Endothelial cell of umbilical vein (primary cell): ENCODE results near the gene MYOM3. TPM values are rescaled to one million over a fixed set of nuclear protein-coding genes. Genes with fewer than 3 reads are reported as not detected.

ENCODE experiments used
- BruUV-seq: library from RNA; stranded (reverse); fragments of 400-500 nt; replicated peaks from 2 replicates; lab custom pipeline; 2021; lab: Mats Ljungman, UMichigan
- CTCF ChIA-PET: fragments of 300-600, 350-600 bp; sonication (Branson Sonifier 250); formaldehyde crosslinking; loops from one replicate; lab custom pipeline; 2021; ENCODE audit warnings: antibody characterized with exemption, inconsistent platforms; lab: Charles Lee
- POLR2A ChIA-PET: fragments of 300-600, 350-600 bp; sonication (Branson Sonifier 250); formaldehyde crosslinking; loops from one replicate; lab custom pipeline; 2021; ENCODE audit warnings: antibody characterized with exemption, inconsistent platforms; lab: Charles Lee
- DNase-seq: peaks from one replicate; pipeline ENCODE4 v3.0.0-alpha.2; 2011; ENCODE audit warnings: low read depth, low spot score
- FAIRE-seq: peaks from 2 replicates; lab custom pipeline; 2011; peaks lifted over from hg19 to GRCh38; lab: Jason Lieb, UNC
- H2AFZ ChIP-seq: 2 replicates; pipeline ENCODE4 v1.6.0; 2012; ENCODE audit warnings: low read depth, low read length, control low read depth, inconsistent platforms
- H3K27ac ChIP-seq: 2 replicates; pipeline ENCODE4 v1.5.1; 2011; ENCODE audit warnings: low read depth, mild to moderate bottlenecking, control low read depth, low read length, moderate library complexity; ENCODE audit not compliant: insufficient read depth
- H3K27me3 ChIP-seq, 2 experiments: 2 replicates each; pipeline versions ENCODE4 v1.6.0 to v1.6.1; 2011; ENCODE audit warnings: low read length in 2 of 2, mixed read lengths in 1 of 2; ENCODE audit not compliant: control insufficient read depth in 2 of 2, insufficient read depth in 2 of 2
- H3K36me3 ChIP-seq, 2 experiments: 2 replicates in 1 of 2; 3 replicates in 1 of 2; pipeline ENCODE4 v1.5.1; 2011; ENCODE audit warnings: low read length in 2 of 2, mild to moderate bottlenecking in 1 of 2, moderate library complexity in 1 of 2; ENCODE audit not compliant: control insufficient read depth in 2 of 2, insufficient read depth in 2 of 2; ENCODE audit errors: extremely low read depth in 1 of 2
- H3K4me1 ChIP-seq: 3 replicates; pipeline ENCODE4 v1.5.1; 2011; ENCODE audit warnings: mild to moderate bottlenecking, low read length; ENCODE audit not compliant: control insufficient read depth, insufficient read depth; ENCODE audit errors: extremely low read depth
- H3K4me2 ChIP-seq: 2 replicates; pipeline ENCODE4 v1.6.1; 2011; ENCODE audit warnings: low read length, control low read depth, mixed read lengths; ENCODE audit not compliant: insufficient read depth
- H3K4me3 ChIP-seq, 3 experiments: fragments of 200-600 bp in 1 of 3; sonication (generic), shearing (Covaris generic) in 1 of 3; replicated peaks in 1 of 3; 2 replicates each; pipeline ENCODE4 v1.5.1; 2011 to 2016; ENCODE audit warnings: control low read depth in 3 of 3, low read length in 3 of 3, mild to moderate bottlenecking in 2 of 3, inconsistent platforms in 1 of 3, low read depth in 1 of 3, moderate library complexity in 1 of 3; ENCODE audit not compliant: insufficient read depth in 1 of 3
- H3K79me2 ChIP-seq: 2 replicates; pipeline ENCODE4 v1.6.0; 2012; ENCODE audit warnings: low read length, inconsistent platforms; ENCODE audit not compliant: control insufficient read depth, insufficient read depth
- H3K9ac ChIP-seq: replicated peaks from 2 replicates; pipeline ENCODE3; 2011; ENCODE audit warnings: low read length, control low read depth; ENCODE audit not compliant: insufficient read depth; ENCODE audit errors: extremely low read depth
- H3K9me1 ChIP-seq: replicated peaks from 3 replicates; pipeline ENCODE4 v1.6.0; 2011; ENCODE audit warnings: mild to moderate bottlenecking, low read length; ENCODE audit not compliant: control insufficient read depth, insufficient read depth; ENCODE audit errors: extremely low read depth
- H3K9me3 ChIP-seq: replicated peaks from 2 replicates; pipeline ENCODE4 v1.5.1; 2012; ENCODE audit warnings: low read length, inconsistent platforms; ENCODE audit not compliant: control insufficient read depth, insufficient read depth
- H4K20me1 ChIP-seq: replicated peaks from 2 replicates; pipeline ENCODE3; 2011; ENCODE audit warnings: mild to moderate bottlenecking, low read length; ENCODE audit not compliant: control insufficient read depth, insufficient read depth; ENCODE audit errors: extremely low read depth
- CTCF ChIP-seq, 2 donors: IDR thresholded peaks; 1 replicate in 1 of 2; 2 replicates in 1 of 2; pipeline ENCODE4 v1.5.1; 2011; ENCODE audit warnings: low read length in 2 of 2, mild to moderate bottlenecking in 2 of 2, moderate library complexity in 2 of 2, control low read depth in 1 of 2, inconsistent platforms in 1 of 2, low read depth in 1 of 2; ENCODE audit not compliant: insufficient read depth in 1 of 2; ENCODE audit errors: extremely low read depth in 1 of 2
- EZH2 ChIP-seq: IDR thresholded peaks from 2 replicates; pipeline ENCODE4 v1.6.1; 2012; ENCODE audit warnings: borderline replicate concordance, low read depth, mild to moderate bottlenecking, moderate library complexity, low read length, inconsistent platforms; ENCODE audit not compliant: severe bottlenecking
- FOS ChIP-seq: IDR thresholded peaks from 2 replicates; pipeline ENCODE4 v1.6.1; 2011; ENCODE audit warnings: mild to moderate bottlenecking, low read length, moderate library complexity, borderline replicate concordance; ENCODE audit not compliant: insufficient read depth
- GATA2 ChIP-seq: IDR thresholded peaks from 2 replicates; pipeline ENCODE4 v1.7.0; 2011; ENCODE audit warnings: low read depth, mild to moderate bottlenecking, moderate library complexity, mixed read lengths, low read length; ENCODE audit not compliant: insufficient read length, insufficient read depth
- JUN ChIP-seq: IDR thresholded peaks from 2 replicates; pipeline ENCODE4 v1.6.1; 2011; ENCODE audit warnings: borderline replicate concordance, low read depth; ENCODE audit not compliant: insufficient read length, insufficient read depth
- MAX ChIP-seq: IDR thresholded peaks from 2 replicates; pipeline ENCODE4 v1.6.1; 2011; ENCODE audit not compliant: insufficient read depth, insufficient read length
- MYC ChIP-seq: IDR thresholded peaks from one replicate; pipeline ENCODE4 v1.6.1; 2011; ENCODE audit warnings: mild to moderate bottlenecking, low read depth, low read length
- POLR2A ChIP-seq: IDR thresholded peaks from 2 replicates; pipeline ENCODE4 v1.6.1; 2012; ENCODE audit warnings: low read depth, mild to moderate bottlenecking, control low read depth, low read length
- POLR2AphosphoS5 ChIP-seq: IDR thresholded peaks from 2 replicates; pipeline ENCODE4 v1.6.1; 2012; ENCODE audit warnings: low read depth, mild to moderate bottlenecking, control low read depth, low read length, moderate library complexity; ENCODE audit not compliant: insufficient read depth
- dilution Hi-C: fragments of 300-500 bp; cut with MboI; formaldehyde crosslinking; loops from one replicate; pipeline ENCODE4 v1.15.0; 2019; ENCODE audit warnings: low sequenced_read_pairs; ENCODE audit not compliant: extremely low pct_ligation_motif_present
- intact Hi-C: fragments of 100-400 bp; cut with micrococcal nuclease; formaldehyde crosslinking; loops from one replicate; pipeline ENCODE4 v1.10.0; 2022
- polyA plus RNA-seq, 4 experiments: library from polyadenylated mRNA; depleted of rRNA in 3 of 4; stranded (reverse) in 3 of 4; unstranded in 1 of 4; fragments of >200 nt; gene quantifications; 2 replicates each; pipeline versions ENCODE4 v1.2.1 to v1.2.3, GENCODE V29; 2011 to 2012; ENCODE audit warnings: missing spikeins in 1 of 4
- total RNA-seq: library from RNA; stranded (reverse); gene quantifications from 2 replicates; pipeline ENCODE4 v1.2.3, GENCODE V29; 2021

The MYOM3 gene
- total and polyA plus RNA-seq, 2 donors (not counting 3 experiments of a cell fraction or from before 2014, with no cell fraction given) = 0.11 to 0.40 TPM

DNA sequence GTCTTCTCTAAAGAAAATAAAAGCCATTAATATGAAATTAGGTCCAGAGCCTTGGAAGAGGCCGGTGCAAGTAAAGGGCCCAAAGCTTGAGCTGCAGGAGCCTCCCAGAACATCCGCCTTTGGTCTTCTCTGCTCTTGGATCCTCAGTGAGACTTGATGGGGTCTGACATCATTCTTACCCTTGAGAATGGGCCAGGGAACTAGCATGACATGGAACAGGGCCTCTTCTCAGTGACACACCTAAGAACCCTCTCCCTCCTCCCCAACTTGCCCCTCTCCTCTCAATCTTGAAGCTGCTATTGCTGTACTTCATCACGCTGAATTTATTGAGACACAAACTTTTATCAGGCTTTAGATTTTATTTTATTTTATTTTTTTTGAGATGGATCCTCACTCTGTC, 91.5 kb downstream of the MYOM3 start:
- Histone ChIP-seq H3K27ac (no peak overlapping the region), H3K9me3 (no peaks in the 10 kb centered on the region), H3K9ac (no peak overlapping the region), H3K4me1 (peaks cover 6% of the 10 kb centered on the region), H3K4me3 (no peak overlapping the region), H3K27me3 (no peaks in the 10 kb centered on the region), H4K20me1 (no peaks in the 10 kb centered on the region), H3K79me2 (no peaks in the 10 kb centered on the region), H3K4me2 (no peak overlapping the region), H2AFZ (no peak overlapping the region), H3K9me1 (no peaks in the 10 kb centered on the region), H3K36me3 (no peaks in the 10 kb centered on the region)
- ChIA-PET POLR2A (no interaction called here), CTCF (interaction anchor here (1.1 to 1.4 kb wide), 2 partner anchors 9 to 12 kb away, joined by 3 to 5 read pairs; no protein-coding TSS in a partner anchor)
- DNase-seq (no peak), FAIRE-seq (no peak)
- intact Hi-C loops = no loop called here
- TF ChIP-seq FOS (no peak), MYC (no peak)
- BruUV-seq = no TSS peak
- dilution Hi-C loops = no loop called here

DNA sequence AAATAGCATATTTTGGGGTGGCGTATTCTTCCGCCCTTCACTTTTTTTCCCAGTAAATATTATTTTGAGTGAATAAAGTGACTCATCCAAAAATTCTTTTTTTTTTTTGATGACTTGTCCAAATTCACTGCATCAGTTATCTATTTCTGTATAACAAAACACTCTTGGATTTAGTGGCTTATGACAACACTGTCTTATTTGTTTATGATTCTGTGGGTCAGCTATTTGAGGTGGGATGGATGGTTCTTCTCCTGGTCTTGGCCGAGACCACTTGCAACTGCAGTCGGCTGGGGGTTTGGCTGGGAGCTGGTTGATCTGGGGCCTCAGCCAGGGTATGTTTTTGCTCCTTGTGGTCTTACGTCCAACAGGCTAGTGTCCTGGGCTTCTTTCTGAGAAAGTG, 91.9 kb downstream of the MYOM3 start:
- BruUV-seq = no TSS peak
- POLR2A ChIA-PET = no interaction called here
- dilution Hi-C loops = no loop called here

More for the DNA sequence above, 91.9 kb downstream of the MYOM3 start:
- Histone ChIP-seq H3K9me3 (no peaks in the 10 kb centered on the region), H3K79me2 (no peaks in the 10 kb centered on the region), H4K20me1 (no peaks in the 10 kb centered on the region), H3K4me3 (no peak overlapping the region), H3K4me1 (peaks cover 6% of the 10 kb centered on the region), H3K4me2 (no peak overlapping the region), H3K27ac (no peak overlapping the region), H3K9me1 (no peaks in the 10 kb centered on the region), H3K36me3 (no peaks in the 10 kb centered on the region), H3K9ac (no peak overlapping the region), H2AFZ (no peak overlapping the region), H3K27me3 (no peaks in the 10 kb centered on the region)
- FAIRE-seq = no peak
- no peak for DNase-seq
- intact Hi-C loops = no loop called here
- CTCF ChIA-PET = interaction anchor here (2.0 kb wide), 1 partner anchor 56 kb away, joined by 7 read pairs; no protein-coding TSS in a partner anchor
- no peak for TF ChIP-seq FOS
- no peak for TF ChIP-seq POLR2AphosphoS5
- TF ChIP-seq GATA2 = no peak
- no peak for TF ChIP-seq CTCF (IDR thresholded peaks at IDR 0.05; ENCODE audit: extremely low read depth in 1 of 2, insufficient read depth in 1 of 2, low read depth in 1 of 2, low read length in 2 of 2)
- TF ChIP-seq EZH2 = no peak
- TF ChIP-seq JUN = no peak
- no peak for TF ChIP-seq MYC
- TF ChIP-seq MAX = no peak
- no peak for TF ChIP-seq POLR2A
